GM19239 (cell line): ENCODE results near the gene FCHO2.
A peak's percentile ranks its signal among the peaks of the same experiment; 100 is the strongest.
"Not testable (repeated sequence)": the region's sequence is repeated elsewhere in the genome, so short reads cannot be mapped to it uniquely, and the experiment has no call there.

Experiments
- DNase-seq: peaks from one replicate; pipeline ENCODE4 v3.0.0; 2011; ENCODE audit warnings: low spot score; ENCODE audit not compliant: insufficient read length
- FAIRE-seq: peaks from 2 replicates; lab custom pipeline; 2011; peaks lifted over from hg19 to GRCh38; lab: Jason Lieb, UNC

Gene FCHO2

GRCh38 chr5:72954389-72954788, 1.5 kb upstream of the FCHO2 start:
- no peak for FAIRE-seq
- no peak for DNase-seq

GRCh38 chr5:72955143-72955767, 586 bp upstream of the FCHO2 start:
- DNase-seq (no peak), FAIRE-seq (peak; percentile 56)

- no peak for DNase-seq
- no peak for FAIRE-seq
Observed at GRCh38 chr5:72956324-72957140, 691 bp downstream of the FCHO2 start.

- FAIRE-seq (no peak), DNase-seq (no peak)
Observed at GRCh38 chr5:72957337-72957736, 1.5 kb downstream of the FCHO2 start.

GRCh38 chr5:72959257-72959656, 3.4 kb downstream of the FCHO2 start:
- DNase-seq, result no peak
- no peak for FAIRE-seq

GRCh38 chr5:72974481-72974880, 18.6 kb downstream of the FCHO2 start:
- FAIRE-seq, DNase-seq: not testable (repeated sequence)

GRCh38 chr5:72976810-72977209, 21.0 kb downstream of the FCHO2 start:
- DNase-seq, FAIRE-seq: not testable (repeated sequence)

- FAIRE-seq, result no peak
Observed at GRCh38 chr5:72985719-72986118, 29.9 kb downstream of the FCHO2 start.

GRCh38 chr5:72988769-72989168, 32.9 kb downstream of the FCHO2 start:
- FAIRE-seq, result no peak
- no peak for DNase-seq

More at GRCh38 chr5:72985719-72986118, 29.9 kb downstream of the FCHO2 start:
- no peak for DNase-seq

- FAIRE-seq (no peak), DNase-seq (no peak)
Observed at GRCh38 chr5:72991394-72991793, 35.6 kb downstream of the FCHO2 start.

- no peak for DNase-seq
- no peak for FAIRE-seq
Observed at GRCh38 chr5:72994578-72994977, 38.7 kb downstream of the FCHO2 start.

GRCh38 chr5:72996632-72997031, 40.8 kb downstream of the FCHO2 start:
- DNase-seq, result no peak
- no peak for FAIRE-seq

- FAIRE-seq (no peak), DNase-seq (no peak)
Observed at GRCh38 chr5:72999916-73000315, 44.1 kb downstream of the FCHO2 start.

- FAIRE-seq, result no peak
- no peak for DNase-seq
Observed at GRCh38 chr5:73005886-73006285, 50.0 kb downstream of the FCHO2 start.

- DNase-seq, result no peak
- FAIRE-seq, result no peak
Observed at GRCh38 chr5:73007051-73007450, 51.2 kb downstream of the FCHO2 start.

GRCh38 chr5:73008831-73009230, 53.0 kb downstream of the FCHO2 start:
- FAIRE-seq (no peak), DNase-seq (no peak)

GRCh38 chr5:73011612-73012011, 55.8 kb downstream of the FCHO2 start:
- not testable (repeated sequence) for FAIRE-seq

GRCh38 chr5:73018892-73019291, 63.1 kb downstream of the FCHO2 start:
- DNase-seq, result no peak
- FAIRE-seq, result no peak

More at GRCh38 chr5:73011612-73012011, 55.8 kb downstream of the FCHO2 start:
- not testable (repeated sequence) for DNase-seq

GRCh38 chr5:73019766-73020165, 63.9 kb downstream of the FCHO2 start:
- DNase-seq (no peak), FAIRE-seq (no peak)

- no peak for DNase-seq
- no peak for FAIRE-seq
Observed at GRCh38 chr5:73022471-73023169, 66.8 kb downstream of the FCHO2 start.
